HG02623 (cell line): ENCODE data around the gene PRRX2.
"Not testable (repeated sequence)": the region's sequence is repeated elsewhere in the genome, so short reads cannot be mapped to it uniquely, and the experiment has no call there.

Experiments
- ATAC-seq: cut with Tn5 transposase; IDR thresholded peaks from one replicate; pipeline ENCODE4 v1.9.1; 2021; ENCODE audit warnings: moderate library complexity; ENCODE audit not compliant: unreplicated experiment

PRRX2 gene

DNA sequence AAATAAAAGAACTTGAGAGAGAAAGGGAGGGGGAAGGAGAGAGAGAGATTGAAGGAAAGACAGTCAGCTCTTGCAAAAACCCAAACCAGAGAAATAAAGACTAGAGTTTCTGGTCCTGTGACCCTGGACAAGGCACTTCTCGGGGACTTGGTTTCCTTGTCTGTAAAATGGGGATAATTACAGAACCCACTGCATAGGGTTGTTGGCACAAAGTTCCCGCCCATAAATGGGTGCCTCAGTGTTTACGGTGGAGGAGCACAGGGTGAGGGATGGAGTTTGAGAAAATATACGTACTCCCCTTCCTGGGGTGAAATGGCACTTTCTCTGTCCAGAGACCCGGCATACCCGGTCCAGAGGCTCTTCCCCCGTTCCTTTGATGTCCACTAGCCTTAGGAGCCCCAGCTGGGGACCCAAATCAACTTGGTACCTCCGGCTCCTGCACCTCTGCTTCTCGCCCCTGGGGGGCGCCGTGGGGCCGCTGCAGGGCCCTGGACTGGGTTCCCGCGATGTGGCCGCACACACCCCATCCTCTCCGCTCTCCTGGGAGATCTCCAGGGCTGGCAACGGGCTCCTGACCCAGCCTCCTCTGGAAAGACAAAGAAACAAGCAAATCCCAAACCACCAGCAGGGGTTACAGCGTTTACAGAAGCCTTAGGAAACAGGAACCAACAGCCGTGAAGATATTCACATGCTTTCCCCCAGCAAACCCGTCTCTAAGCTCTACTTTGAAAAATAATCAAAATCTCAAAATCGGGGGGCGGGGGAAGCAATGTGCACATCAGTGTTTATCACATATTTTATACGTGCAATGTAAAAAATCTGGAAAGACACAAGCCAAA, 61.1 kb downstream of the PRRX2 start:
- no peak for ATAC-seq

DNA sequence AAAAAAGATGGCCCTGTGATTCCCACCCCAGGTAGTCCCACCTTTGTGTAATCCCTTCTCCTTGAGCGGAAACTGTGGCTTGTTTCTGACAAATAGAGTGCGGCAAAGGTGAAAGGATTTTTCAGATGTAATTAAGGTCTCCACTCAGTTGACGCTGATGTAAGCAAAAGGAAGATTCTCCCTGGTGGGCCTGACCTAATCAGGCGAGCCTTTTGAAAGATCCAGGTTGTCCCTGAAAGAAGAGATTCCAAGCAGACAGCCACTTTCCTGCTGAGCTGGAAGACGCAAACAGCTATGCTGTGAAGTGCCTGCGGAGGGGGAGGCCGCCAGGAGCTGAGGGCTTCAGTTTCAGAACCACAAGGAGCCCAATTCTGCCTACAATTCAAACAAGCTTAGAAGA, 63.3 kb downstream of the PRRX2 start:
- no peak for ATAC-seq

DNA sequence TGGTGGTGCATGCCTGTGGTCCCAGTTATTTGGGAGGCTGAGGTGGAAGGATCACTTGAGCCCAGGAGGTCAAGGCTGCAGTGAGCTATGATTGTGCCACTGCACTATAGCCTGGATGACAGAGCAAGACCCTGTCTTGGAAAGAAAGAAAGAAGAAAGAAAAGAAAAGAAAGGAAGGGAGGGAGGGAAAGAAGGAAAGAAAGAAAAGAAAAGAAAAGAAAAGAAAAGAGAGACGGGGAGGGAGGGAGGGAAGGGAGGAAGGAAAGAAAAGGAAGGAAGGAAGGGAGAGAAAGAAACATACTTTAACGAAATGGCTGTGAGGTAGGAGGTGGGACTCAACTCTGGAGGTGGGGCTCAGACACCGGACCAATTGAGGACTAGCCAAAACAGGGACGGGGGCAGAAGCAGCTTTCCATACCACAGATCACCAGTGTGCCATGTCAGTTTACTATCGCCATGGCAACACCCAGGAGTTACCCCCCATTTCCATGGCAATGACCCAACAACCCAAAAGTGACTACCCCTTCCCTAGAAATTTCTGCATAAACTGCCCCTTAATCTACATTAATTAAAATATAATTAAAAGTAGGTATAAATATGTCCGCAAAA, 66.1 kb downstream of the PRRX2 start:
- ATAC-seq: no peak

DNA sequence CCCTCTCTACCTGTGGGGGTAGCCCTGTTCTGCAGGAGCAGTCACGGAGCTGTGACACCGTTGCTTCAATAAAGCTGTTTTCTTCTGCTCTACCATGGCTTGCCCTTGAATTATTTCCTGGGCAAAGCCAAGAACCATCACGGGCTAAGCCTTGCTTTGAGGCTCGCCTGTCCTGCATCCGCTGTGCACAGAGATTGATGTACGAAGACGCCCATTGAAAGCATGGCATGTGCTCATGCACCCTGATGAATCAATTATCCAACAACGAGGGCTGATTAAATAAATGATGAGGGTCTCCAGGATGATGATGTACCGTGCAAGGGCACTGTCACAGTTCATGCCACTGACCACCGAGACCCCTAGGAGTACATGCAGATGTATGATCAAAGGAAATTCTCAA, 66.7 kb downstream of the PRRX2 start:
- ATAC-seq: no peak

DNA sequence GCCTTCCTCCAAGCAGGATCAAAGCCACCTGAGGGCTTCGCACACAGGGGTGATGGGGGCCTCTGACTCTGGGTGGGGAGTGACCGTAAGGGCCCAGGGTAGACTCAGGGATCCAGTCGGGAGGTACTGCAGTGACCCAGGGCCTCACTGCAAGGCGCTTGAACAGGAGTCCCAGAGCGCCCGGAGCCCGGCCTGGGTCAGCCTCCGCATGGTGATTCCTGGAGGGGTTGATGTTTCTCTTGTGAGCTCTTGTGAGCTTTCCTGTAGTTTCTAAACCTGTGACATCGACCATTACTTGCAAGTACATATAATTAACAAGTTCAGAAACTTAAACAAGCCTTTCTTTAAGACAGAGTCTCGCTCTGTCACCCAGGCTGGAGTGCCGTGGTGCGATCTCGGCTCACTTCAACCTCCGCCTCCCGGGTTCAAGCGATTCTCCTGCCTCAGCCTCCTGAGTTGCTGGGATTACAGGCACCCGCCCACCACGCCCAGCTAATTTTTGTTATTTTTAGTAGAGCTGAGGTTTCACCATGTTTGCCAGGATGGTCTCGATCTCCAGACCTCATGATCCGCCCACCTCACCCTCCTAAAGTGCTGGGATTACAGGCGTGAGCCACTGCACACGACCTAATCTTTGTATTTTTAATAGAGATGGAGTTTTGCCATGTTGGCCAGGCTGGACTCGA, 67.6 kb downstream of the PRRX2 start:
- no peak for ATAC-seq

DNA sequence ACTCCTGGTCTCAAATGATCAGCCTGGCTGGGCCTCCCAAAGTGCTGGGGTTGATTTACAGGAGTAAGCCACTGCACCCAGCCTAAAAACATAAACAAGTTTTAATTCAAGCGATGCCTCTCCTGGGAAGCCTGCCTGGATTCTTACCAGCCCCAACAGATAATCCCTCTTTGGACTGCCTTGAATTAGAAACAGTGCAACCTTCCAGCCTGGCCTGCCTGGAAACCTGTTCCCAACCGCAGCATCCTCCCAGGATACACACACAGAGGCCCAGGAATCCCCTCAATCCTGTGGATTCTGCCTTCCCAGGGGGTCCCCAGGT, 68.1 kb downstream of the PRRX2 start:
- no peak for ATAC-seq

DNA sequence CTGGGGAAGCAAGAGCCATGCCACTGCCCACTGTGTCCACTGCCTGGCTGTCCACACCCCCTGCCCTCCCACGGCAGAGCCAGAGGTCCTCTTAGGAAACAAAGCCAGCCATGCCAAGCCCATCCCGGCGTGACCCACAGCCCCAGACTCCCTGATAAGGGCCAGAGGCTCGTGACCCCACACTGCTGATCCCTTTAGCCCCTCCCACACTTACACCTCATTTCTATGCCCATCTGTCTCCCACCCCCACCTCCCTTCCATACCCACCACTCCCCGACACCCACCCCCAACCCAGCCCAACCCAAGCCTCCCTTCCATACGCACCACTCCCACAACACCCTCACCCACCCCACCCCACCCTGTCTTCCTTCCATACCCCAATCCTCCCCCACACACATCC, 70.1 kb downstream of the PRRX2 start:
- ATAC-seq: no peak

DNA sequence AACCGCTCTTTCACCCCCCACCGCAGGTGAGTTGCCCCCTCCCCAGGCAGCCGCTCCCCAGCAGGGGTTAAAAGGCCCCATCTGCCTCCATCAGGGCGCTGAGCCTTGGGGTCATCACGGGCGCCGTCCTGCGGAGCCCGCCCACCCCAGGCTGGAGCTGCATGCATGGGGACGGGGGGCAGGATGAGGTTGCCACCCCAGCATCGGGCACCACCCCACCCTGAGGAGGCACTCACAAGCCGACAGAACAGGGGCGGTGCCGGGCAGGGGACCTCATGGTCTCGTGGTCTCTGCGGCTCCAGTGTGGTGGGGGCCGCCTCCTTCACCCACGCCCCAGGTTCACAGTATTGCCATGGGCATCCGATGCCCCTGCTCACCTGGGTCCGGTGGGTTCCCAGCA, 70.9 kb downstream of the PRRX2 start:
- no peak for ATAC-seq

DNA sequence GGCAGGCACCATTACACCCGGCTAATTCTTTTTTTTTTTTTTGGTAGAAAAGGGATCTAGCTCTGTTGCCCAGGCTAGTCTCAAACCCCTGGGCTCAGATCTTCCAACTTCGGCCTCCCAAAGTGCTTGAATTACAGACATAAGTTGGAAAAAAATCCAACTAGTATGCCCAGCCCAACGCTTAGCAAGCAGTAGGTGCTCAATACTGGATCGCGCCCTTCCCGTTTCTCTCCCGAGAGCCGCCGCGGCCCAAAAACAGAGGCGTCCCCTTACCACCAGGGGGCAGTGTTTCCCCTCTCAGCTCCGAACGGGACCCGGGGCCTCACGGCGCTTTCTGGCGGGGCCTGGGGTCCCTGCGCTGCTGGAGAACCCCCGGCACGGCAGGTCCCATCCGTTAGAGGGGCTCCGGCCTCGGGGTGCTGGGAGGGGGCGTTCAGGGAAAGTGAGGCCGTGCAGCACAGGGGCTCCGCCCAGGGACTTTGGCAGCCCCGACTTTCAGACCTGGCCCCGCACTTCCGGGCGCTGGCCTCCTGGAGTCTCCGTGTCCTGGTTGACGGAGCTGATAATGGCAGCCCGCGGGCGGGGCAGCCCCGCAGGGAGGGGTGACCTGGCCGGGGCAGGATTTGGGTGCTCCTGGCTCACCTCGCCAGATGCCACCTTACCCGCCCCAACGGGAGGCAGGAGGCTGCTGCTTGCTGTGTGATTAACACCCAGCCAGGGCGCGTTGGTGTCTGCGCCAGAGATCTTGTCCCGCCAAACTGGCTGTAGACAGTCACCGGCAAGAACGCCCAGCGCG, 72.2 kb downstream of the PRRX2 start:
- peak; percentile 41 for ATAC-seq

DNA sequence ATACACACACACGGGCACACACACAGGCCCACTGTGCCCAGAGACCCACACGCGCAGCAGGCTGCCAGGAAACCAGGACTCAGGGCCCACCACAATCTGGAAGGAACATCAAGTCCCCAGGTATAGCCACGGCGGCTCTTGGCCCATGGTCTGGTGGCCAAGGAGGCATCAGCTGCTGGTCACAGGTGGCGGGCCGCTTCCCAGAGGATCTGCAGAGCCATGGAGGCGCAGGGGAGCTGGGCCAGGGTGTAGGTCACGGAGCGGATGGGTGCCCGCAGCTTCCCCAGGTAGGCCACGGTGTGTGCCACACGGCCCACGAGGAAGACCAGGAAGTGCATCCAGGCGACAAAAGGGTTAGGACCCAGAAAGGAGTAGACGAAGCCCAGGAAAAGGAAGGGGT, 74.0 kb downstream of the PRRX2 start:
- no peak for ATAC-seq

DNA sequence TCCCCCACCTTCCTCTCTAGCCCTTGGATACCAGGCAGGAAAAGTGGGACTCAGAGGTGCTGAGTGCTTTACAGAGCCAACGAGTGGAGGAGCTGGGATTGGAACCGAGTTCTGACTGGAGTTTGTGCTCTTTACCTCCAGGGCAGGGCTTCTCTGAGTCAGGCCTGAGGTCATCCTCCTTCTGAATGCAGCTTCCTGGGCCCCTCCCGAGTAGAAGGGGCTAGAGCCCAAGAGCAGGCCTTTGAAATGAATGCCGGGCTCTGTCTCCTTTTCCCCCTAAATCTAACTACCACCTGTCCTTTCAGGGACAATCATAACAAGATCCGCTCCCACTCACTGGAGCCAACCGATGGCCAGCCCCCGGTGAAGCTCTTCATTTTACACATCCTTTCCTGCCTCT, 74.7 kb downstream of the PRRX2 start:
- ATAC-seq: no peak

DNA sequence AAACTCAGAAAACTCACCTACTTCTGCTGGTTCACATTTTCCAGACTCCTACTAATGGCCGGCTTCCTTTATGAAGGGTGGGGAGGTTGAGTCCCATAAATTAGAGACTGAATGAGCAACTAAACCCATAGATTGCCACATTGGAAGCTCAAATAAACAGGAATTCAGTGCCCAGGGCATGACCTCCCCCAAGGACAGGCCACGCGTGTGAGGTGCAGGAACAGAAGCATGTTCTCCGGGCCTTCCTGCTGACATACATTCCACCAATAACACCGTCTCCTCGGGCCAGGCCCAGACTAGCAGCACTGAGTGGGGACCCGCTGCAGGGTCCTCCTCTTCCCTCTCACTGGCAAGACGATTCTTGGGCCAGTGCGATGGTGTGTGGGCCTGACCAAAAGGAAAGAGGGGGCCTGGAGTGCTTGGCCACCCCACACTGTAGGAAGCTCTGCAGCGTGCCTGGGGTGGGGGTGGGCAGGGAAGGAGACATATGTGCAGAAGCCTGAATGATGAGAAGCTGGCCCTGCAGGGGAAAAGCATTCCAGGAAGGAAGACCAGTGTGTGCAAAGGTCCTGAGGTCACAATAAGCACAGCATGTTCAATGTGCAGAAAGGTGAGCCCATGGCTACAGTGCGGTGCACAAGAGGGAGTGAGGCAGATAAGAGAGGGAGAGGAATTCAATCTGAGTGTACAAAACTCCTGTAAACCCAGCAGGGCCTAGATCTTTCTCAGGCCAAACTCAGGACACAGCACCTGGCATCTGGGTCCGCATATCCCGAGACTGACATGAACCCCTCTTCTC, 75.4 kb downstream of the PRRX2 start:
- no peak for ATAC-seq

DNA sequence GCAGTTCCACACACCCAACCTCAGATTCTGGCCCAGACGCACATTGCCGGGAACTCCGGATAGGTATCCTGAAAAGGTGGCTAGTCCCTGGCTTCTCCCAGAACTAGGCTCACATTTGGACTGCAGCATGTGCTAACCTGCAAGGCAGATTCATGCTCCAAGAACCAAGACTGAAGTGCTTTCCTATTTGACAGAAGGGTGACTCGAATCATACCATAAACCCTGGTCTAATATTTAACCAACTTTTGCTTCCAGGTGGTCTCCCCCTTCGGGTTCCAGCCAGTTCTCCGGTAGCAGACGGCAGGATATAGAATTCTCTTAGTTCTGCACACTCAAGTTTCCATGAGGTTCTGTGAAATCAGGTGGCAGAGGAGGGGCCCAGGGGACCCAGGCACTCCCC, 79.8 kb downstream of the PRRX2 start:
- no peak for ATAC-seq

DNA sequence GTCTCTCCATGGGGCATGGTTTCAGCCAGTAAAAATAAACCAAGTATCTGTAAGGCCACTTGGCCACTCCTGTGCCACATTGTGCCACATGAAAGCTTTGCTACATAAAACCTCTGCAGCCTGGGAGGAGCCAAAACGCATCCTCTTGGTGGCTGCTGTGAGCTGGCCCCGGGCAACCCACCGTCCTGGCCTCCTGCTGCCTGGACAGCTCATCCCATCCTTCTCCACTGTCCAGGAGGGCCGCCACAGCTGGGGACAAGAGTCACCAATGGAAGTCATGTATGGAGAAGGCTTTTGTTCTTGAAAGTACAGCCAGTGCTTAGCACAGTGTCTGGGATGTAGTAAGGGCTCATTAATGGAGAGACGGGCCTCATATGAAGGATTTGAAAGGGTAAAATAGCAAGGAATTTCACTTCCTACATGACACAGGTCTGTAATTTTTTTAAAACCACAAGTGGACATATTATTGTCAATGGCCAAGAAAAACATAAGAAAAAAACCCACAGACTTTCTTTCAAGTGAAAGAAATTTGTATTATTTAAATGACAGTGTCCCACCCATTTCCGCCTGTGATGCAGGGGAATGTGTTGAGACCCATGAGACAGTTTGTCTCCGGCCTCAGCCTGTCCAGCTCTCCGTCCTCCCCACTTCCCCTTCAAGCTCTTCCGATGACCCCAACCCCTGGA, 80.8 kb downstream of the PRRX2 start:
- ATAC-seq: no peak

DNA sequence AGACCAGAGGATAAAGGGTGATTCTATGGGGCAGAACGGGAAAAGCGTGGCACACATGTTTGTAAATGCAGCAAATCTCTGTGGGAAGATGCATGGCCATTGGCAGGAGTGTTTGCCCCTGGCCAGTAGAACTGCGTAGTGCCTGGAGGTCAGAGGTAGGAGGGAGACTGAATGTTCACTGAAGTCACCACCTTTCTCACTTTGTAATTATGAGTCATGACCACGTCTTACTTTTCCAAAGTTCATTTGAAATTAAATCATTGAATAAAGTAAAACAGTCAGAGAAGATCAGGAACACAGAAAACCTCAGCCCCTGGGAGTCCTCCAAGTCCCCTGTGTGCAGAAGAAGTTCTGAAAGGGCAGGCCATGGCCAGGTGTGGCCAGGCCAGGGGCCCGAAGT, 82.8 kb downstream of the PRRX2 start:
- no peak for ATAC-seq

DNA sequence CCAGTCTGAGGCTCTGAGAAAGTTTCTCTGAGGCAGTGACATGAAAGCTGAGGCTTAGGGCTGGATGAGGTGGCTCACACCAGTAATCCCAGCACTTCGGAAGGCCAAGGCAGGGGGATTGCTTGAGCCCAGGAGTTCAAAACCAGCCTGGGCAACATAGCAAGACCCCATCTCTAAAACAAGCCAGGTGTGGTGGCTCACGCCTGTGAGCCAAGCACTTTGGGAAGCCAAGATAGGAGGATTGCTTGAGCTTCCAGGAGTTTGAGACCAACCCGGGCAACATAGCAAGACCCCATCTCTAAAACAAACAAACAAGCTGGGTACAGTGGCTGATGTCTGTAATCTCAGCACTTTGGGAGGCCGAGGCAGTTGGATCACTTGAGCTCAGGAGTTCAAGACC, 83.6 kb downstream of the PRRX2 start:
- not testable (repeated sequence) for ATAC-seq

DNA sequence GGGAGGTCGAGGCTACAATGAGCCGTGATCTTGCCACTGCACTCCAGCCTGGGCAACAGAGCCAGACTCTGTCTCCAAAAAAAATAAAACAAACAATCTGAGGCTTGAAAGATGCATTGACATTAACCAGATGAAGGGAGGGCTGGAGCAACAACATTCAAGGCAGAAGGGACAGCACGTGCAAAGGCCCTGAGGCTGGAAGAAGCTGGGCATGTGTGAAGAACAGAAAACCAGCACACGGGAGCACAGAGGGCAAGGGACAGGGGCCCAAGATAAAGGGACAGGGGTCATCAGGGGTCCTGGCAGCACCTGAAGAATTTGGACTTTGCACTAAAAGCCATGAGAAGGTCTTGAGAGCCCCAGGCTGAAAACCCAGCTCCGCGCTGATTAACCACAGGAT, 84.1 kb downstream of the PRRX2 start:
- no peak for ATAC-seq

DNA sequence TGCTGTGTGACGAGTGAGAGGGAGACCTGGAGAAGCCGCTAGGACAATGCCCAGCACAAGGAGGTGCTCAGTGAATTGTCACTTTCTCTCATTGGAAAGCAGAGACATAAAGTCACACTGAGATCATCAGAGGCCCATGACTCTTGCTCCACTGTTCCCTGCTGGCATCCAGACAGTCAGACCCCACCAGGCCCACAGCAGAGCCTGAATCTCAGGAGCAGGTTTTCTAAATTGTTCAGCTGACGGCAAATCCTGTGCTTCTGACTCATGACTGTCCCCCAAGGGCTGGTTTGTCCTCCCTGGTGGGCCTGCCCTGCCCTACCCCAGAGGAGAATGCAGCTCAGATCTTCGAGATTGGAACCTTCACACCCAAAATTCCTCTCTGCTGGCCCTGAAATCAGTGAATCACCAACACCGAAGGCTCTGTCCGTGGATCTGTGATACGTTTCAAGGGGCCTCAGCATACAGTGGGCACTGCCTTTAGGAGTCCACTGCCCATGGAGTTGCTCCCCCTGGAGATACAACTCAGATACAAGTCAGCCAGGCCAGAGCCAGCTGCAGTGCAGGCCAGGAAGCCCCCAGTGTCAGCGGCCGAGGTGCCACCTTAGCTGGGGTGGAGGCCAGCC, 84.7 kb downstream of the PRRX2 start:
- ATAC-seq: no peak
